Nephron progenitor cell (in vitro differentiated cells): ENCODE data around the gene NEK3.

Experiments
- DNase-seq: peaks from one replicate; pipeline ENCODE4 v3.0.0; 2021
- H3K27ac Mint-ChIP-seq: 2 replicates; pipeline ENCODE4 v1.8.0; 2021; ENCODE audit warnings: mild to moderate bottlenecking, moderate library complexity, mixed read lengths
- H3K27me3 Mint-ChIP-seq: 2 replicates; pipeline ENCODE4 v1.8.0; 2021; ENCODE audit warnings: mild to moderate bottlenecking, low read depth, mixed read lengths; ENCODE audit not compliant: poor library complexity
- H3K36me3 Mint-ChIP-seq: 2 replicates; pipeline ENCODE4 v1.8.0; 2021; ENCODE audit warnings: low read depth, mixed read lengths
- H3K4me1 Mint-ChIP-seq: 2 replicates; pipeline ENCODE4 v1.8.0; 2021; ENCODE audit warnings: mixed read lengths
- H3K4me3 Mint-ChIP-seq: 2 replicates; pipeline ENCODE4 v1.8.0; 2021; ENCODE audit warnings: mild to moderate bottlenecking, moderate library complexity, mixed read lengths
- H3K9me3 Mint-ChIP-seq: 2 replicates; pipeline ENCODE4 v1.8.0; 2021; ENCODE audit warnings: mild to moderate bottlenecking, moderate library complexity, mixed read lengths
- CTCF ChIP-seq: fragments of 200-600 bp; sonication (generic); IDR thresholded peaks from 2 replicates; pipeline ENCODE4 v1.5.0; 2021; ENCODE audit warnings: antibody characterized with exemption

The NEK3 gene

DNA sequence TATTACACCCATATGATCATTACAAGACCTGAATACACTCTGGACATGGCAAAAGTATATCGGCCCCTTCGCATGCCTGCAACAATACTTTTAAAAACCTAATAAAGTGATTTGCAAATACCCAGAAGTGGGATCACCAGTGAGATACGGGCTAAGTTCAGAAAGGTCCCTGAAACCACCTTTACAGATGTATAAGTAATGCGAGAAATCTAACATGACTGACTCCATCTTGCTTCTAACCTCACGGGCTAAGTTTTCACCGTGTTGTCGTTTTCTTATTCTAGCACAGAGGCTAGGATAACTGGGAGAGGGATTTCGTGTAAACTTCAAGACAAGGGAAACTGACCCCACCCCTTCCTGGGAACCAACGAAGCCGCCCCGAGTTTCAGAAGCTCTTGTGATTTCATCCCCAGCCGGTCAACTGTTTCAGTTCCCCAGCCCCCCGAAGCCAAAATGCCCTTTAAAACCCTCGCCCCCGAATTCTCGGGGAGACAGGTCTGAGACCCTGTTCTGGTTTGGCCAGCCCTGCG is 703 bp downstream of the NEK3 start:
- DNase-seq, result no peak
- peak overlapping the region; percentile 74 for H3K27ac Mint-ChIP-seq
- no peak for TF ChIP-seq CTCF
- H3K27me3 Mint-ChIP-seq, result peaks cover 4% of the 10 kb centered on the region
- peaks cover 5% of the 10 kb centered on the region for H3K9me3 Mint-ChIP-seq
- peak overlapping the region; percentile 92 for H3K4me3 Mint-ChIP-seq
- no peaks in the 10 kb centered on the region for H3K36me3 Mint-ChIP-seq
- peaks cover 46% of the 10 kb centered on the region for H3K4me1 Mint-ChIP-seq

DNA sequence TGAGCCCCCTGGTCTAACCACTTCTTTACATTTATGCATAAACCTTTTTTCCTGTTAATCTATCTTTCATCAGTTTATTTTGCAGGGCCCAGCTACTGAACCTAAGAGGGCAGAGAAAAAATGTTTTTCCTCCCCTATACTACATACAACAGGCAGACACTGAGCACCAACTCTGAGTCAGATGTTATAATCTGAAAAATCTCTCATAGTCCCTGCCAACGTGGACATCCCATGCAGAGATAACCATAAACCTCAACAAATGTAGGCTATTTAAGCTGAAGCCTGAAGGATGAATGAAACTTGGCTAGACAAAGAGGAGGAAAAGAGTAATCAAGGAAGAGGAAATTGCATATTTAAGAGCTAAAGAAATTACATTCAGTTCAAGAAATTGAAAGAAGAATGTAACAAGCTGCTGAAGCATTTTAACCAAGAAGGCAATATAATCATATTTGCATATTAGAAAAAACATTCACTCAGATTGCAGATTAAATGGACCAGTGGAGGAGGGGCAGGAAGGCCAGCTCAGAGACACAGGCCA is 2.6 kb downstream of the NEK3 start:
- Mint-ChIP-seq H3K27ac (peak overlapping the region; percentile 3), H3K4me3 (peak overlapping the region; percentile 37), H3K4me1 (peaks cover 31% of the 10 kb centered on the region), H3K36me3 (peaks cover 7% of the 10 kb centered on the region), H3K9me3 (peaks cover 5% of the 10 kb centered on the region), H3K27me3 (peaks cover 4% of the 10 kb centered on the region)
- no peak for TF ChIP-seq CTCF
- no peak for DNase-seq

GRCh38 chr13:52155177-52155576 is 4.2 kb downstream of the NEK3 start:
- H3K4me1 Mint-ChIP-seq, result peaks cover 30% of the 10 kb centered on the region
- TF ChIP-seq CTCF, result no peak
- peaks cover 4% of the 10 kb centered on the region for H3K27me3 Mint-ChIP-seq
- peaks cover 5% of the 10 kb centered on the region for H3K9me3 Mint-ChIP-seq
- H3K27ac Mint-ChIP-seq, result no peak overlapping the region
- DNase-seq, result no peak
- no peak overlapping the region for H3K4me3 Mint-ChIP-seq
- H3K36me3 Mint-ChIP-seq, result peaks cover 19% of the 10 kb centered on the region

DNA sequence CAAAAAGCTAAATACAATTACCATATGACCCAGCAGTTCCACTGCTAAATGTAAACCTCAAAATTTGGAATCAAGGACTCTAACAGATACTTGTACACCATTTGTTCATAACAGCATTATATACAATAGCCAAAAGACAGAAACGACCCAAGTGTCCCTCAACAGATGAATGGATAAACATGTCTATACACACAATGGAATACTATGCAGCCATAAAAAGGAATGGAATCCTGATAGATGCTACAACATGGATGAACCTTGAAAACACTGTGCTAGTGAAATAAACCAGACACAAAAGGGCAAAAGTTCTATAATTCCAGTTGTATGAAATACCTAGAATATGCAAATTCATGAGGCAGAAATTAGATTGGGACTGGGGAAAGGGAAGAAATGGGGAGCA is 12.2 kb downstream of the NEK3 start:
- TF ChIP-seq CTCF, result no peak
- H3K27ac Mint-ChIP-seq, result no peak overlapping the region
- DNase-seq, result no peak
- peaks cover 6% of the 10 kb centered on the region for H3K9me3 Mint-ChIP-seq
- no peaks in the 10 kb centered on the region for H3K27me3 Mint-ChIP-seq
- peaks cover 50% of the 10 kb centered on the region for H3K36me3 Mint-ChIP-seq
- no peak overlapping the region for H3K4me3 Mint-ChIP-seq
- H3K4me1 Mint-ChIP-seq, result no peaks in the 10 kb centered on the region

DNA sequence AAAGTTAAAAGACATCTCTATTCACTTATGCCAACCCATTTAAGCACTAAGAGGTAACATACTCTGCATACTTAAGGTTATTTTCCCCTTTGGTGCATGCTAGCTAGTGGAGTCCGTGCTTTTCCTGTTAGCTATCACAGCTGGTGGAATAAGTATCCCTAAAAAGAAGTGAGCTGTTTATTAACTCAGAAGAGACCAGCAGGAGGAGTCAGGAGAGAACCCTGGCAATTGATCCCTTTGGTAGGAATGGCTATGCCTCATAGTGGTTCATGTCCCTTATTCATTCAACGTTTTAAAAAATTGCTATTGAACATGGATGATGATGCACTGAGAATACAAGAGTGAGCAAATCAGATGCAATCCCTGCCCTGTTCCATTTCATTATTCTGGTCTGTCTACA is 18.1 kb downstream of the NEK3 start:
- peaks cover 40% of the 10 kb centered on the region for H3K36me3 Mint-ChIP-seq
- H3K4me3 Mint-ChIP-seq, result no peak overlapping the region
- no peaks in the 10 kb centered on the region for H3K4me1 Mint-ChIP-seq
- no peak overlapping the region for H3K27ac Mint-ChIP-seq
- TF ChIP-seq CTCF, result no peak
- no peaks in the 10 kb centered on the region for H3K9me3 Mint-ChIP-seq
- DNase-seq, result no peak
- H3K27me3 Mint-ChIP-seq, result no peaks in the 10 kb centered on the region

DNA sequence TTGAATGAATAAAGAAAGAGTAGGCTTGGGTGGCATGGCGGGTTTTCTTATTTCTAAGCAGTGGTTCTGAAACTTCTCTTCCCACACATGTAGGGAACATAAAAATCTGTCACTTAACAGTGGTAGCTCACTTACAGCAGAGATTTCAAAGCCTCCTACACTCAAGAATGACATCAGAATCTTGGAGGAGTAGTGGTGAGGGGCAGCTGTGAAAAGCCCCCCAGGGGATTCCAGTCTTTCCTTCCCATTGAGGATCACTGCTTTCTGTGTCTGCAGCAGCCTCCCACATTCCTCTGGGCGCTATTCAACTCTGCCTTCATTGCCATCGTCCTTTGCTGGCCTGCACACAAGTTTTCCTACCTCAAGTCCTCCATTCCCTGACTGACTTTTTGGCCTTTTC is 21.9 kb downstream of the NEK3 start:
- TF ChIP-seq CTCF, result no peak
- no peaks in the 10 kb centered on the region for H3K4me1 Mint-ChIP-seq
- no peaks in the 10 kb centered on the region for H3K27me3 Mint-ChIP-seq
- H3K36me3 Mint-ChIP-seq, result peaks cover 46% of the 10 kb centered on the region
- peak overlapping the region; percentile 4 for H3K27ac Mint-ChIP-seq
- no peak overlapping the region for H3K4me3 Mint-ChIP-seq
- no peak for DNase-seq
- no peaks in the 10 kb centered on the region for H3K9me3 Mint-ChIP-seq
